ENCODE measurements around the gene ALKBH4.
"Not testable (repeated sequence)": the region's sequence is repeated elsewhere in the genome, so short reads cannot be mapped to it uniquely, and the experiment has no call there.

Gene ALKBH4

DNA sequence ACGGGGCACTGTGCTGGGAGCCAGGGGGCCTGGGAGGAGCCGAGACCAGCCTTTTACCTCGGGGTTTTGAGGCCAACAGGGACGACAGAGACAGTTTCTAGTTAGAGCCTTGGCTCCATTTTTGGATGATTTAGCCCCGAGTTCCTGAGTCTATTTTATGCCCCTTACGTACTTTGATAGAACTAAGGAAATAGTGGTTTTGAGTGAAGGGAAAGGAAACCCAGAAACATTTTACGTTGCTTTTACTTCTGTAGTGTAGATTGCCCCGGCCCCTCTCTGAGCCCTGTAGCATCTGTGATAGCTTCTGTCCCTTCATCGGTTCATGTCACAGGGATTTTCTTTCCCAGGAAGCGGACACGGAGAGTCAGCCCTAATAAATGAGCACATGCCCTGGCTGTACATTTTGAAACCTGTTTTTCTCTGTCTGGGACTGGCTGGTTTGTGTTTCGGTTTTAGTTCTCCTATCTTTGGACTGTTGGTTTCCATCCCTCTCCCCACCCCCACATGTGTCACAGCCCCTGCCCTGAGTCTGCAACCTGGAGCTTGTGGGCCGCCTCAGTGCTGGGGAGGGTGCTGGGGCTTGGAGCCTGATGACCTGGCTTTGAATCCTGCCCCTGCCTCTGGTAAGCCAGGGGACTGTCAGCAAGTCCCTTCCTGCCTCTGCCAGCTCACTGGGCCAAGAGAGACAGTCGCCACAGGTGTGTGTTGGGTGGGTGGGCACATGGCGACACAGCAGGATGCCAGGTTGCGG, 38.2 kb downstream of the ALKBH4 start:
- DNase-seq, result peak in 3 of 4 experiments; percentile 17 to 20 (median 20)

GRCh38 chr7:102425639-102426267, 38.9 kb downstream of the ALKBH4 start:
- peak; percentile 45 to 69 (median 58) for DNase-seq

DNA sequence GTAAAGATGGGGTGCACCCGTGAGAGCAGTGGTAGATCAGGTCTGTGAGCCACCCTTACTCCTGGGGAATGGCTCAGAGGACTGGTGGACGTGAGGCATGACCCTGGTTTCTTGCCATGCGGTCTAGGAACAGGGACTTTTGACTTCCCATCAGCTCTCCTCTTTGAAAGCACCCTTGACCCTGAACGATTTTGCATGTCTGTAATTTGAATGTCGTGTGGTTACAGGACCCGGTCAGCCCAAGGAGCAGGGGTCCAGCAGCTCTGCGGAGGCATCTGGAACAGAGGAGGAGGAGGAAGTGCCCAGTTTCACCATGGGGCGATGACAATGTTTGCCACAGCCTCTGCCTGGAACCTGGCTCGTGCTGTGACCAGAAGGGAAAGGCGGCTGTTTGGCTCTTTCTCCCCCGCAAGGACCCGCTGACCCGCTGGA, 39.9 kb downstream of the ALKBH4 start:
- no peak for DNase-seq

- no peak for DNase-seq
These were observed 40.5 kb downstream of the ALKBH4 start for GRCh38 chr7:102424129-102424551.

GRCh38 chr7:102421706-102422240, 42.9 kb downstream of the ALKBH4 start:
- DNase-seq, result no peak

DNA sequence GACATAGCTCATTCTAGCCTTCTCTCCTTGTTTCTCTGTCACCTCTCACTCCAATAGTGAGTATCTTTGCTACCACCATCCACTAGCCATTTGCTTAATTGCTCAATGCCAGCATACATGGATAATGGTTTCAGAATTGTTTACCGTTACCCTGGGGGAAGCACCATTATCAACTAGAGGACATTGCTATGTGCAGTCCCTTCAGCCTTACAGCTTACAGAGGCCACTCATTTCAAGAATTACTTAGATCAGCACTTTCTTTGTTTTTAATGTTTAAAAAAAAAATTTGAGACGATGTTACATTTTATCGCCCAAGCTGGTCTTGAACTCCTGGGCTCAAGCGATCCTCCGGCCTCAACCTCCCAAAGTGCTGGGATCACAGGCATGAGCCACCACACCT, 46.1 kb downstream of the ALKBH4 start:
- DNase-seq, result no peak

DNA sequence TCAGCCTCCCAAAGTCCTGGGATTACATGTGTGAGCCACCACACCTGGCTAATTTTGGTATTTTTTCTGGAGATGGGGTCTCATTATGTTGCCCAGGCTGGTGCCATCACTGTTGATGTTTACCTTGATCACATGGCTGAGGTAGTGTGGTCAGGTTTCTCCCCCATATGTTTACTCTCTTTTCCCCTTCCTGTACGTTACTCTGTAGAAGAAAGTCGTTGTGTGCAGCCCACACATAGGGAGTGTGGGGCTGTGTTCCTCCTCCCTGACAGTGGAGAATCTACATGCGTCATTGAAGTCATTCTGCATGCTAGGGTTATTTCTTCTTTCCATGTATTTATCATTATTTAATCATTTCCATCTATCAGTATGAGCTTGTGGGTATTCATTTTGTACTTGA, 47.6 kb downstream of the ALKBH4 start:
- DNase-seq, result no peak

- no peak for DNase-seq
These were observed 48.3 kb downstream of the ALKBH4 start for GRCh38 chr7:102416406-102416805.

DNA sequence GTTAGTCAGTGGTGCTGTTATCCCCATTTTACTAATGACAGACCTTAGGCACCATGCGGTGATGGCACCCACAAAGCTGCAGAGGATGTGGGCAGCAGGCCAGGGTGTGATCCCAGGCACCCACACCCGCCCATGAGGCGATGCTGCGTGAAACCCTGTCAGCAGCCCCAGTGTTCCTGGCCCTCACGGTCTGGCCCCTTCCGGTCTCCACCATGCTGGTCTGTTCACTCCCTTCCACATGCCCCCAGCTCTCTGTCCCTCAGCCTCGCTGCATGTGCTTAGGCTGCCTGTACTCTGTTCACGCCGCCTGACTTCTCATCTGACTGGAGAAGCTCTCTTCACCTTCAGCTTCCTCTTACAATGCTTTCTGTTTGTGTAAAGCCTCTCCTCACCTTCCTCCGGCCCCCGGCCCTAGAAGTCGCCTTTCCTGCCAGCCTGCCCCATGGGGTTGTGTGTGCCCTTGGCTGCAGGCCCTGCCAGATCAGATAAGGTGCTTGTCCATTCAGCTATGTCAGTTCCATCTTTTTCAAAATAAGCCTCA, 48.9 kb downstream of the ALKBH4 start:
- peak in 3 of 4 experiments; percentile 6 to 35 (median 35) for DNase-seq

GRCh38 chr7:102413611-102414010, 51.1 kb downstream of the ALKBH4 start:
- no peak for DNase-seq

DNA sequence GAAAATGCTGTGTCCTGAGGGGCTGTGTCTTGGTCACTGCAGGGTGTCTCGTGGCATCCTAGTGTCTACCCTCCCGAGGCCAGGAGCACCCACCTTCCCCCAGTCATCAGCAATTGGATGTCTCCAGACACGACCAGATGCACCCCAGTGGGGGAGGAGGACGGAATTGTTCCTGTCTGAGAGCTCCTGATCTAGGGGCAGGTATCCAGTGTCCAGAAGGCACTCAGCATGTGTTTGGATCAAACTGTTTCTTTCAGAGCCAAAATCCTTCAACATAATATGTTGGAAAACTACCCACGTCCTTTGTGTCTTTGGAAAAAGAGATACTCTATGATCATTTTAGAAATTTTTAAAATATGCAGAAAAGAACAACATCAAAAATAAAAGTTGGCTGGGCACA, 51.6 kb downstream of the ALKBH4 start:
- DNase-seq, result no peak

DNA sequence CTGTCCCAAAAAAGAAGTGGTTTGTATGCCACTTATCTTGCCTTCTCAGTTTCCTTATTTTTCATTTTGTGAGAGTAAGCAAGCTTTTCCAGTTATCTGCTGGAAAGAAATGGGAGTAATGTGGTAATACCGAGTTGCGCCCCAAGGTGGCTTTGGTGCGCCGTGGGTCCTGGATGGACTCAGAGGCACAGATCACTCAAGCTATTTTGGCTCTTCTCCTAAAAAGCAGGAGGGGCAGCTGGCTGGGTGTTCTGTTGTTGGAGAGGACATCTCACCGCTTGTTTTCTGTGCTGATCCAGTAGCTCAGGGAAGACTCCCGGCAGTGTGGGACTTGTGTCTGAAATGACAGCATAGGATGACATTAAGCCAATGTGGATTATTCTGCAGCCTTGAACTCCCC, 52.1 kb downstream of the ALKBH4 start:
- peak in 2 of 4 experiments; percentile 30 to 31 for DNase-seq

DNA sequence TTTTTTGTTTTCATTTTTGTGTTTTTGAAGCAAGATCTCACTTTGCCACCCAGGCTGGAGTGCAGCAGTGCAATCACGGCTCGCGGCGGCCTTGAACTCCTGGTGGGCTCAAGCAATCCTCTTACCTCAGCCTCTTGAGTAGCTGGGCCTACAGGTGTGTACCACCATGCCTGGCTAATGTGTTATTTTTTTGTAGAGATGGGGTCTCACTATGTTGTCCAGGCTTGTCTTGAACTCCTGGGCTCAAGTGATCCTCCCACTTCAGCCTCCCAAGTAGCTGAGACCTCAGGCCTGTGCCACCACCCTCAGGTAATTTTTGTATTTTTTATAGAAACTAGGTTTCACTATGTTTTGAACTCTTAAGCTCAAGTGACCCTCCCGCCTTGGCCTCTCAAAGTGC, 53.7 kb downstream of the ALKBH4 start:
- no peak for DNase-seq

- no peak for DNase-seq
These were observed 54.5 kb downstream of the ALKBH4 start for GRCh38 chr7:102410123-102410522.

DNA sequence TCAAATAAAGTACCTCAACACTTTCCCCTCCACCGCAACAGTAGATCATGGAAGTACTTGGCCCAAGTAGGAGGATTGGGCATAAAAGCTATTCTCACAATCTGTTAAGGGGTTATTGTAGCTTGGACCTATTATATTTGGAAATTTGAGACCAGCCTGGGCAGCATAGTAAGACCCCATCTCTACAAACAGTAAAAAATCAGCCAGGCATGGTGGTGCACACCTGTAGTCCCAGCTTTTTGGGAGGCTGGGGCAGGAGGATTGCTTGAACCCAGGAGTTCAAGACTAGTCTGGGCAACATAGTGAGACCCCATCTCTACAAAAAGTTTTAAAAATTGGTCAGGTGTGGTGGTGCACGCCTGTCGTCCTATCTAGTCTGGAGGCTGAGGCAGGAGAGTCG, 55.3 kb downstream of the ALKBH4 start:
- DNase-seq, result no peak

GRCh38 chr7:102408530-102408929, 56.1 kb downstream of the ALKBH4 start:
- not testable (repeated sequence) for DNase-seq

- DNase-seq, result no peak
These were observed 56.8 kb downstream of the ALKBH4 start for GRCh38 chr7:102407910-102408309.

Measured in activated naive CD4-positive, alpha-beta T cell (primary cell).